Right cardiac atrium (tissue), 5 donors: ENCODE results near the gene MINDY3. TPM values are rescaled to one million over a fixed set of nuclear protein-coding genes. Genes with fewer than 3 reads are reported as not detected.
A peak's percentile ranks its signal among the peaks of the same experiment; 100 is the strongest.

ENCODE experiments used
- ATAC-seq, 2 donors: fragments of 200-7000 bp; cut with Tn5 transposase; one replicate each; pipeline versions ENCODE4 v1.8.0 to v1.9.1; 2020; ENCODE audit warnings: moderate library complexity in 2 of 2, mild to moderate bottlenecking in 1 of 2
- DNase-seq, 3 donors: peaks; one replicate each; pipeline ENCODE4 v3.0.0-alpha.2; 2020
- H3K27ac ChIP-seq: one replicate; pipeline ENCODE4 v1.5.1; 2013; ENCODE audit warnings: mild to moderate bottlenecking, low read length, control low read depth, moderate library complexity
- H3K27me3 ChIP-seq: one replicate; pipeline ENCODE4 v1.6.1; 2013; ENCODE audit not compliant: control insufficient read depth, insufficient read depth
- H3K4me1 ChIP-seq: one replicate; pipeline ENCODE4 v1.6.1; 2013; ENCODE audit warnings: low read length; ENCODE audit not compliant: control insufficient read depth, insufficient read depth
- H3K4me3 ChIP-seq: one replicate; pipeline ENCODE4 v1.5.1; 2013; ENCODE audit warnings: low read length, control low read depth
- H3K9me3 ChIP-seq: one replicate; pipeline ENCODE4 v1.6.1; 2013; ENCODE audit warnings: low read length; ENCODE audit not compliant: control insufficient read depth
- WGBS: extraction: QIAGEN DNeasy Blood & Tissue Kit; methylation state at CpG from one replicate; pipeline ENCODE4 v1.1.7; 2013; 5-methylcytosine and 5-hydroxymethylcytosine counted together
- intact Hi-C, 4 donors: fragments of 100-400 bp; cut with DNase I; formaldehyde crosslinking; loops; one replicate each; pipeline versions ENCODE4 v1.11.0 to v1.14.0; 2022 to 2023
- polyA plus RNA-seq: library from polyadenylated mRNA; stranded (reverse); fragments of 200-250 nt; gene quantifications from one replicate; pipeline ENCODE4 v1.2.3, GENCODE V29; 2013
- total RNA-seq, 4 donors: library from RNA; stranded (reverse); fragmentation: NEBNext Ultra II Directional; extraction: Animal tissue kit (Norgen Biotek cat#: 25700); gene quantifications; one replicate each; pipeline ENCODE4 v1.2.1, GENCODE V29; 2021
- donor health status: healthy with polysubstance abuse.
- donor health status: DM: no; HTN: yes; CAD: no.
- donor health status: DM: no; HTN: no; CAD: no.
- donor health status: DM: no; HTN: yes; CAD: no; lungs with severe emphysema.
- donor health status: DM: yes; HTN: yes; CAD: no.

The MINDY3 gene
- total and polyA plus RNA-seq, 5 donors = 10.9 to 28.9 (median 27.3) TPM

DNA sequence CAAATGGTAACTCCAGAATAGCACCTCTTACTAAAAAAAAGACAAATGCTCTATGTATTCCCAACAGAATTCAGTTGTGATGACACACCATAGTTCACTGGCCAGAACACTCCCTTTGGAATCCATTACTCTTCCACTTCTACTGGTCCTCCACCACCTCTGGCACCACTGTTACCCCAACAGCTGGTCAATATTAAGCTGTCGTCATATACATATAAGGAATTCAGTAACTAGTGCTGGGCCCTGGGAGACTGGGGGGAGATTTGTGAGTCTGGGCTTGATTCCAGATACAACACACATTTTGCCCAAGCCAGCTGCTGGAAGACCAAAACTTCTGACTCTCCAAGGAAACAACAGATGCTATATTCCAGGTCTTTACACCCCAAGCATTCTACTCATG, 114.6 kb downstream of the MINDY3 start:
- H3K27me3 ChIP-seq = no peaks in the 10 kb centered on the region
- no peak overlapping the region for H3K4me3 ChIP-seq
- no peak overlapping the region for H3K27ac ChIP-seq
- DNase-seq (peak; percentile 60 to 77 (median 65)), ATAC-seq (peak; percentile 92 to 97)
- intact Hi-C loops = no loop called here
- no peaks in the 10 kb centered on the region for H3K9me3 ChIP-seq
- 54% methylated on average over 1 of the region's 1 CpG for WGBS
- H3K4me1 ChIP-seq = no peaks in the 10 kb centered on the region

DNA sequence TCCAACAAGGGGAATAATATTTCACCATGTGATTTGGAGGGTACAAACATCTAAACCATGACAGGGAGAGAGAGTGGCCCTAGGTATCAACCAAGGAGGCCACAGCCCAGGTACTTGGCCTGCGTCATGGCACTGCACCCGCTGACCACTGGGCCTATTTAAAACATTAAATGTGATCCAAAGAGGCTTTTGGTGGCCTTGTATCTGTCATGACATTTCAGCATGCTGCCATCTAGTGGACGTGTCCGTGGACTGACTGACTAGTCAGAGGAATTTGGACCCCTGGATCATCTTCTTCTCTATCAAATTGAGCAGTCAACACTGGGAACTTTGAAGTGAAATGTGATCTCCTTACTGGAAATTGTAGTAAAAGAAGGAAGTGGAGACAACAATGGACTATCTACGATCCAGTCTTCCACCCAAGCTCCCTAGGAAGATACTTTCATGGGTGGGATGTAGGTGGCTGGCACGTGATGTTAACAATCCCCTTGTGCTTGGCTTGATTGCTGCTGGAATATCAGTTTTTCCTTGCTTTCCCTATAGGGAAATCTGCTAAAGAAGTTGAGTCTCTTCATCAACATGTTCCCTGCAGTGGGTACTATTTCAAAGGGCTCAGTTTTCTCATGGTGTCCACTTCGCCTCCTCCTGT, 116.0 kb downstream of the MINDY3 start:
- DNase-seq = peak in 2 of 3 donors; percentile 40 to 74
- intact Hi-C loops = no loop called here

DNA sequence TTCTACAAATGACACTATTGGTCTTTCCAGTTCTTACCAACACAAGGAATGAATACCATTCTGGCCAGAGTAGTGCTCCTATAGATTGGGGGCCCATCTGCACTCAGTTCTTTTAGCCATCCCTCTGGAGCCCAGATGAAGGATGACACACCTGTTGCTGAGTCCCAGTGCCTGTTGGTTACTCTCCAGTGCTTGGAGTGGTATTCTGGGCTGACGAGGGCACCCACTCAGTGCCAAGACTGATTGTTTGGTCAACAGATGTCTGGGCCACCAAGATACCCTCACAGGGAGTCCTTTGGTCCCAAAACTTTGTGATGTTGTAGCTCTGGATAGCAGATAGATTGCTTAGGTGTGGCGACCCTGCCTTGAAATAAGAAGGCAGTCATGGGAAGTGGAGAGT, 116.9 kb downstream of the MINDY3 start:
- intact Hi-C loops = no loop called here
- Histone ChIP-seq H3K4me3 (no peak overlapping the region), H3K27ac (no peak overlapping the region), H3K9me3 (no peaks in the 10 kb centered on the region), H3K27me3 (no peaks in the 10 kb centered on the region), H3K4me1 (no peaks in the 10 kb centered on the region)
- WGBS = 87% methylated on average over 2 of the region's 2 CpGs
- ATAC-seq (no peak), DNase-seq (no peak)

More for the DNA sequence above, 116.0 kb downstream of the MINDY3 start:
- Histone ChIP-seq H3K27ac (no peak overlapping the region), H3K27me3 (no peaks in the 10 kb centered on the region), H3K9me3 (no peaks in the 10 kb centered on the region), H3K4me1 (no peaks in the 10 kb centered on the region), H3K4me3 (no peak overlapping the region)
- 41% methylated on average over 7 of the region's 7 CpGs for WGBS
- ATAC-seq = peak in 1 of 2 donors; percentile 31

DNA sequence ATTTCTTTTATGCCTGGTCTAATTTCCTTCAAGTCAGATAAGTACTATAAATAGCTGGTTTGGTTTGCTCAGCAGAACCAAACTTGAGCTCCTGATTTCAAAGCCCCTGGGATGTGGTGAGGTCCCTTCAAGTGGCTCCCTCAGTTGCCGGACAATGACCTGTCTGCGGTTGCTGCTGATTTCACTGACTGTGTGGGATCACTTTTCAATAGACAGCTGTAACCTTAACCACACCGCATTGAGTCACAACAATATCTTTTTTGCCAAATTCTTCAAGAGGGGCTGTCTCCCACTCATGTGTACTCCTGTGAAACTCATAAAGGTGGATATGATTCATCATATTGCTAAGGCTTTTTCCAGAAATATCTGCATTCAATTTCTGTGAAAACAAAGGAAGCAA, 117.5 kb downstream of the MINDY3 start:
- Histone ChIP-seq H3K27me3 (no peaks in the 10 kb centered on the region), H3K9me3 (no peaks in the 10 kb centered on the region), H3K4me3 (no peak overlapping the region), H3K27ac (no peak overlapping the region), H3K4me1 (no peaks in the 10 kb centered on the region)
- intact Hi-C loops = no loop called here
- 72% methylated on average over 3 of the region's 3 CpGs for WGBS
- ATAC-seq = no peak
- no peak for DNase-seq

GRCh38 chr10:15742102-15742501, 118.2 kb downstream of the MINDY3 start:
- intact Hi-C loops = no loop called here
- ATAC-seq = no peak
- DNase-seq = no peak
- H3K27me3 ChIP-seq = no peaks in the 10 kb centered on the region
- WGBS = 68% methylated on average over 5 of the region's 5 CpGs
- no peaks in the 10 kb centered on the region for H3K4me1 ChIP-seq
- no peak overlapping the region for H3K27ac ChIP-seq
- H3K9me3 ChIP-seq = no peaks in the 10 kb centered on the region
- H3K4me3 ChIP-seq = no peak overlapping the region

DNA sequence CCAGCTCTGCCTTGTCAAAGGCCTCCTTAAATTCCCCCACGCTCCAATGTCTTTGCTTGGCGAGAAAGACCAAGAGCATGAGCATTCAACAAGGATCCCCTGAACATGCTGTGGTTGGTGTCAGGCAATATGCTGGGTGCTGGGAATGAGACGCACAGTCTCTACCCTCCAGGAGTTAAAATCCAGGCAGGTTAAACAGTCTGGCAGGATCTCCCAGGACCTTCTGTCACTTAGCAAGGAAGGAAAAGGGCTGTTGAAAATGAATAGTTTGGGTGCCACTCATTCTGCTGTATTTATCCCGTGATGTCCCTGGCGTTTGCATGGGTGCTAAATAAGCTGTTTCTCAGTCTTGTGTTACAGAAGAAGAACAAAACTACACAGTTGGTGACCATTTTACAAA, 118.7 kb downstream of the MINDY3 start:
- H3K27ac ChIP-seq = no peak overlapping the region
- no peaks in the 10 kb centered on the region for H3K4me1 ChIP-seq
- no peaks in the 10 kb centered on the region for H3K9me3 ChIP-seq
- no peaks in the 10 kb centered on the region for H3K27me3 ChIP-seq
- no peak overlapping the region for H3K4me3 ChIP-seq
- no peak for DNase-seq
- intact Hi-C loops = no loop called here
- no peak for ATAC-seq
- 92% methylated on average over 5 of the region's 5 CpGs for WGBS

DNA sequence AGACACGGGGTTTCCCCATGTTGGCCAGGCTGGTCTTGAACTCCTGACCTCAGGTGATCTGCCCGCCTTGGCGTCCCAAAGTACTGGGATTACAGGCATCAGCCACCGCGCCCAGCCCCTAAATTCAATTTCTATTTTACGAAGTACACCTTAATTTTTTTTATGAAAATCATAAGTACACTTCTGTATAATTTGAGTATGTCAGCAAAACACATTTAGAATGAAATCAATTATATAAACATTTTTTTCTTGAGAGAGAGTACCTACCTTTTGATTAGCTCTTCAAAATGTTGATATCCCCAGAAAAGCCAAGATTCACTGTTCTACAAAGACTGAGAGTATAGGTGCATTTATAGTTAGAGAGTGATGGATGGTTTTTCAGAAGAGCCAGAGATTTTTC, 120.0 kb downstream of the MINDY3 start:
- DNase-seq = no peak
- 96% methylated on average over 6 of the region's 6 CpGs for WGBS
- H3K4me3 ChIP-seq = no peak overlapping the region
- no peaks in the 10 kb centered on the region for H3K27me3 ChIP-seq
- H3K27ac ChIP-seq = no peak overlapping the region
- no peak for ATAC-seq
- H3K4me1 ChIP-seq = no peaks in the 10 kb centered on the region
- intact Hi-C loops = no loop called here
- H3K9me3 ChIP-seq = no peaks in the 10 kb centered on the region

GRCh38 chr10:15739254-15739970, 120.9 kb downstream of the MINDY3 start:
- intact Hi-C loops = no loop called here
- H3K27me3 ChIP-seq = no peaks in the 10 kb centered on the region
- DNase-seq (peak in 1 of 3 donors; percentile 58), ATAC-seq (no peak)
- no peaks in the 10 kb centered on the region for H3K9me3 ChIP-seq
- no peak overlapping the region for H3K27ac ChIP-seq
- H3K4me3 ChIP-seq = no peak overlapping the region
- no peaks in the 10 kb centered on the region for H3K4me1 ChIP-seq
- WGBS = 62% methylated on average over 9 of the region's 9 CpGs

GRCh38 chr10:15738270-15738925, 121.9 kb downstream of the MINDY3 start:
- no peaks in the 10 kb centered on the region for H3K9me3 ChIP-seq
- ATAC-seq (peak; percentile 65 to 83), DNase-seq (peak in 2 of 3 donors; percentile 31 to 75)
- WGBS = 50% methylated on average over 10 of the region's 10 CpGs
- H3K4me1 ChIP-seq = no peaks in the 10 kb centered on the region
- intact Hi-C loops = no loop called here
- H3K27me3 ChIP-seq = no peaks in the 10 kb centered on the region
- H3K4me3 ChIP-seq = no peak overlapping the region
- peak overlapping the region; percentile 85 for H3K27ac ChIP-seq

- ATAC-seq (peak in 1 of 2 donors; percentile 45), DNase-seq (no peak)
- WGBS = 62% methylated on average over 5 of the region's 5 CpGs
- Histone ChIP-seq H3K4me3 (no peak overlapping the region), H3K27me3 (no peaks in the 10 kb centered on the region), H3K4me1 (no peaks in the 10 kb centered on the region), H3K27ac (peak overlapping the region; percentile 67), H3K9me3 (no peaks in the 10 kb centered on the region)
- intact Hi-C loops = no loop called here
Observed at GRCh38 chr10:15737656-15738055, 122.7 kb downstream of the MINDY3 start.

DNA sequence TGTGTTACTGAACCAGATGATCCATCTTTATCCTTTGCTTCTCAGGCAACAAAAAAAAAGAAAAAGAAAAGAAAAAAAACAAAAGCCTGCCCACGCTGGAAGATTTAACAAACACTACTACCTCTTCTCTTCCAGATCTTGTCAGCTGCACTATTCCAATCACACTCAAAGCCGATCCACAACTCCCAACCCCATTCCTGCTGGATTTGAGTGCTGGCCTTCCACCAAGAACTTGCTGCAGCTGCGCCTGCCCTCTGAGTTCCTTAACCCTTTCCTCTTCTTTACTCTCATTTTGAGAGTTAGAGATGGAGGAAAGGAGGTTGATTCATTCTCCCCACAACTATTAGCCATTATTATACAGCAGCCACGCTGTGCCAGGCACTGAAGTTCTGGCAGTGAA, 124.5 kb downstream of the MINDY3 start:
- Histone ChIP-seq H3K4me1 (no peaks in the 10 kb centered on the region), H3K9me3 (no peaks in the 10 kb centered on the region), H3K27me3 (no peaks in the 10 kb centered on the region), H3K4me3 (no peak overlapping the region), H3K27ac (no peak overlapping the region)
- DNase-seq = peak in 2 of 3 donors; percentile 65 to 76
- peak; percentile 46 to 73 for ATAC-seq
- intact Hi-C loops = no loop called here
- 27% methylated on average over 4 of the region's 4 CpGs for WGBS
